Measurements from ENCODE around the gene TBC1D32.

The TBC1D32 gene

GRCh38 chr6:121365536-121366521 is 31.5 kb upstream of the TBC1D32 start:
- ATAC-seq = no peak
- TF ChIP-seq ZNF70 (CRISPR knock-in tag; IDR thresholded peaks at IDR 0.05) (no peak), BACH2 (CRISPR knock-in tag; IDR thresholded peaks at IDR 0.05; ENCODE audit: borderline replicate concordance) (no peak), TOX (CRISPR knock-in tag; IDR thresholded peaks at IDR 0.05; ENCODE audit: borderline replicate concordance) (no peak), ISL1 (CRISPR knock-in tag; IDR thresholded peaks at IDR 0.05) (no peak), ZC3H10 (CRISPR knock-in tag; IDR thresholded peaks at IDR 0.05) (no peak), CSRNP3 (CRISPR knock-in tag; IDR thresholded peaks at IDR 0.05) (no peak), ARNTL (CRISPR knock-in tag; IDR thresholded peaks at IDR 0.05; ENCODE audit: borderline replicate concordance, low read depth) (no peak), ZFP3 (CRISPR knock-in tag; IDR thresholded peaks at IDR 0.05) (no peak), TCF4 (CRISPR knock-in tag; IDR thresholded peaks at IDR 0.05; ENCODE audit: borderline replicate concordance) (no peak), GLIS3 (CRISPR knock-in tag; IDR thresholded peaks at IDR 0.05) (no peak), TSHZ2 (CRISPR knock-in tag; IDR thresholded peaks at IDR 0.05) (no peak), OSR1 (CRISPR knock-in tag; IDR thresholded peaks at IDR 0.05) (no peak), POU6F1 (CRISPR knock-in tag; IDR thresholded peaks at IDR 0.05; ENCODE audit: borderline replicate concordance, low read depth) (no peak), PPARA (CRISPR knock-in tag; IDR thresholded peaks at IDR 0.05; ENCODE audit: borderline replicate concordance) (no peak), ZNF8 (CRISPR knock-in tag; IDR thresholded peaks at IDR 0.05) (no peak), SNAI2 (CRISPR knock-in tag; IDR thresholded peaks at IDR 0.05) (no peak), ZNF565 (CRISPR knock-in tag; conservative IDR thresholded peaks at IDR 0.05; ENCODE audit: low read depth) (no peak), ZFP30 (CRISPR knock-in tag; IDR thresholded peaks at IDR 0.05) (no peak)

GRCh38 chr6:121356575-121356974 is 22.3 kb upstream of the TBC1D32 start:
- TF ChIP-seq ISL1 (CRISPR knock-in tag; IDR thresholded peaks at IDR 0.05) (no peak), PATZ1 (CRISPR knock-in tag; IDR thresholded peaks at IDR 0.05; ENCODE audit: borderline replicate concordance) (no peak), ARNTL (CRISPR knock-in tag; IDR thresholded peaks at IDR 0.05; ENCODE audit: borderline replicate concordance, low read depth) (no peak), ZNF8 (CRISPR knock-in tag; IDR thresholded peaks at IDR 0.05) (no peak), SNAI2 (CRISPR knock-in tag; IDR thresholded peaks at IDR 0.05) (no peak), TSHZ2 (CRISPR knock-in tag; IDR thresholded peaks at IDR 0.05) (no peak), ZNF70 (CRISPR knock-in tag; IDR thresholded peaks at IDR 0.05) (no peak)

More at GRCh38 chr6:121356575-121356974, 22.3 kb upstream of the TBC1D32 start:
- ATAC-seq = no peak
